HepG2 (cell line): ENCODE results near the gene LRRC19. TPM values are rescaled to one million over a fixed set of nuclear protein-coding genes. Genes with fewer than 3 reads are reported as not detected.

Experiments used
- MYPOP ChIP-seq: sonication (generic); formaldehyde crosslinking; IDR thresholded peaks from 2 replicates; pipeline ENCODE4 v1.8.1; 2023; ENCODE audit warnings: mild to moderate bottlenecking, moderate library complexity, missing genetic modification reagents
- NAIF1 ChIP-seq: sonication (generic); formaldehyde crosslinking; IDR thresholded peaks from 2 replicates; pipeline ENCODE4 v1.5.0; 2020; ENCODE audit warnings: mild to moderate bottlenecking, missing genetic modification reagents, borderline replicate concordance
- NCOA2 ChIP-seq: sonication (generic); formaldehyde crosslinking; IDR thresholded peaks from 2 replicates; pipeline ENCODE4 v1.8.0; 2022; ENCODE audit warnings: inconsistent platforms
- NFAT5 ChIP-seq: sonication (generic); formaldehyde crosslinking; IDR thresholded peaks from 2 replicates; pipeline ENCODE4 v1.4.0; 2020; ENCODE audit warnings: missing genetic modification reagents
- NR3C1 ChIP-seq: sonication (generic); formaldehyde crosslinking; IDR thresholded peaks from 2 replicates; pipeline ENCODE4 v1.4.0; 2020; ENCODE audit warnings: missing genetic modification reagents
- PAWR ChIP-seq: sonication (generic); formaldehyde crosslinking; IDR thresholded peaks from 2 replicates; pipeline ENCODE4 v1.4.0; 2020; ENCODE audit warnings: missing genetic modification reagents, mild to moderate bottlenecking, borderline replicate concordance
- PRDM10 ChIP-seq: sonication (generic); formaldehyde crosslinking; IDR thresholded peaks from 2 replicates; pipeline ENCODE4 v1.4.0; 2020; ENCODE audit warnings: low read depth, missing genetic modification reagents
- PREB ChIP-seq: sonication (generic); formaldehyde crosslinking; IDR thresholded peaks from 2 replicates; pipeline ENCODE4 v1.4.0; 2020; ENCODE audit warnings: missing genetic modification reagents
- RBFOX2 ChIP-seq: fragments of 200-400 bp; formaldehyde crosslinking; IDR thresholded peaks from 2 replicates; pipeline ENCODE4 v1.6.1; 2017; ENCODE audit warnings: low read depth, mild to moderate bottlenecking, low read length
- RFX5 ChIP-seq: IDR thresholded peaks from 2 replicates; pipeline ENCODE4 v1.6.1; 2011; ENCODE audit warnings: low read depth, low read length, improper control_type of control experiment
- STAG1 ChIP-seq: sonication (generic); formaldehyde crosslinking; IDR thresholded peaks from 2 replicates; pipeline ENCODE4 v1.4.0; 2020; ENCODE audit warnings: missing genetic modification reagents
- TERF1 ChIP-seq: sonication (generic); formaldehyde crosslinking; IDR thresholded peaks from 2 replicates; pipeline ENCODE4 v1.8.0; 2022; ENCODE audit warnings: mild to moderate bottlenecking, missing genetic modification reagents, moderate library complexity
- ZFP62 ChIP-seq: sonication (generic); formaldehyde crosslinking; IDR thresholded peaks from 2 replicates; pipeline ENCODE4 v1.4.0; 2020; ENCODE audit warnings: missing genetic modification reagents
- ZMYM4 ChIP-seq: sonication (generic); formaldehyde crosslinking; IDR thresholded peaks from 2 replicates; pipeline ENCODE4 v1.8.1; 2023; ENCODE audit warnings: mild to moderate bottlenecking, missing genetic modification reagents
- ZNF24 ChIP-seq: fragments of 450-650 bp; IDR thresholded peaks from 2 replicates; pipeline ENCODE4 v1.6.1; 2017; ENCODE audit warnings: antibody characterized with exemption, mild to moderate bottlenecking
- ZNF768 ChIP-seq: sonication (generic); formaldehyde crosslinking; IDR thresholded peaks from 2 replicates; pipeline ENCODE4 v1.4.0; 2020; ENCODE audit warnings: missing genetic modification reagents
- polyA plus RNA-seq, 8 experiments: library from polyadenylated mRNA; depleted of rRNA in 3 of 8; stranded (reverse) in 7 of 8; unstranded in 1 of 8; fragments of >200 nt; fragmentation: Illumina TruSeq in 4 of 8; extraction: Trizol in 4 of 8; gene quantifications; 2 replicates each; pipeline versions ENCODE4 v1.2.1 to v1.2.3, GENCODE V29; 2011 to 2016; ENCODE audit warnings: low read depth in 4 of 8, missing spikeins in 1 of 8, mixed read lengths in 1 of 8; ENCODE audit not compliant: insufficient read depth in 1 of 8
- total RNA-seq, 5 experiments: library from RNA; depleted of rRNA; stranded (reverse); fragments of >200 nt; fragmentation: Illumina TruSeq; extraction: Trizol; gene quantifications; 2 replicates each; pipeline ENCODE4 v1.2.3, GENCODE V29; 2016; ENCODE audit warnings: low read depth in 1 of 5

LRRC19 gene
- total and polyA plus RNA-seq, 2 of the 13 experiments (the other 11 are each of a cell fraction or from before 2014, with no cell fraction given) = not detected

- TF ChIP-seq NFAT5 (CRISPR knock-in tag) (no peak), ZNF24 (no peak), STAG1 (CRISPR knock-in tag) (no peak), NR3C1 (CRISPR knock-in tag) (no peak), RBFOX2 (peak; percentile 69), PRDM10 (CRISPR knock-in tag) (peak; percentile 73), MYPOP (CRISPR knock-in tag) (no peak), PREB (CRISPR knock-in tag) (no peak), ZFP62 (CRISPR knock-in tag) (no peak), ZMYM4 (CRISPR knock-in tag) (peak; percentile 92), NAIF1 (no peak), PAWR (CRISPR knock-in tag) (0 out of 2 replicates have a peak, but pooled peaks have one; percentile 36), RFX5 (no peak), NCOA2 (CRISPR knock-in tag) (no peak), TERF1 (CRISPR knock-in tag) (no peak), ZNF768 (no peak; the same call in 1 of the 2 replicates)
Measured at GRCh38 chr9:26955921-26956859, 49.3 kb downstream of the LRRC19 start, which contains the start of gene IFT74 (continued).
